HepG2 (cell line): ENCODE data around the gene MICALL2. TPM values are rescaled to one million over a fixed set of nuclear protein-coding genes. Genes with fewer than 3 reads are reported as not detected.

Source experiments
- HNF1A ChIP-seq, 2 experiments: sonication (generic) in 1 of 2; formaldehyde crosslinking in 1 of 2; IDR thresholded peaks; 2 replicates each; pipeline versions ENCODE4 v1.4.0 to v1.6.1; 2016 to 2020; ENCODE audit warnings: borderline replicate concordance in 1 of 2, low read depth in 1 of 2, mild to moderate bottlenecking in 1 of 2, missing genetic modification reagents in 1 of 2
- KMT2A ChIP-seq: sonication (generic); formaldehyde crosslinking; IDR thresholded peaks from 2 replicates; pipeline ENCODE4 v1.4.0; 2020; ENCODE audit warnings: missing genetic modification reagents
- MXD1 ChIP-seq: sonication (generic); formaldehyde crosslinking; IDR thresholded peaks from 2 replicates; pipeline ENCODE4 v1.4.0; 2020; ENCODE audit warnings: mild to moderate bottlenecking, missing genetic modification reagents
- SP4 ChIP-seq: sonication (generic); formaldehyde crosslinking; IDR thresholded peaks from 2 replicates; pipeline ENCODE4 v1.8.1; 2023; ENCODE audit warnings: mild to moderate bottlenecking, missing genetic modification reagents
- YEATS4 ChIP-seq: sonication (generic); formaldehyde crosslinking; IDR thresholded peaks from 2 replicates; pipeline ENCODE4 v1.4.0; 2020; ENCODE audit warnings: missing genetic modification reagents, borderline replicate concordance
- ZBTB21 ChIP-seq: sonication (generic); formaldehyde crosslinking; IDR thresholded peaks from 2 replicates; pipeline ENCODE4 v1.4.0; 2020; ENCODE audit warnings: missing genetic modification reagents
- ZBTB38 ChIP-seq: sonication (generic); formaldehyde crosslinking; IDR thresholded peaks from 2 replicates; pipeline ENCODE4 v1.5.1; 2020; ENCODE audit warnings: mild to moderate bottlenecking, missing genetic modification reagents
- ZFP37 ChIP-seq: sonication (generic); formaldehyde crosslinking; IDR thresholded peaks from 2 replicates; pipeline ENCODE4 v1.4.0; 2020; ENCODE audit warnings: missing genetic modification reagents, borderline replicate concordance
- ZNF260 ChIP-seq: sonication (generic); formaldehyde crosslinking; IDR thresholded peaks from 2 replicates; pipeline ENCODE4 v1.4.0; 2020; ENCODE audit warnings: missing genetic modification reagents, low read depth, mild to moderate bottlenecking, borderline replicate concordance
- ZSCAN29 ChIP-seq: sonication (generic); formaldehyde crosslinking; conservative IDR thresholded peaks from 2 replicates; pipeline ENCODE4 v1.4.0; 2020; ENCODE audit warnings: mild to moderate bottlenecking, missing genetic modification reagents
- polyA plus RNA-seq, 8 experiments: library from polyadenylated mRNA; depleted of rRNA in 3 of 8; stranded (reverse) in 7 of 8; unstranded in 1 of 8; fragments of >200 nt; fragmentation: Illumina TruSeq in 4 of 8; extraction: Trizol in 4 of 8; gene quantifications; 2 replicates each; pipeline versions ENCODE4 v1.2.1 to v1.2.3, GENCODE V29; 2011 to 2016; ENCODE audit warnings: low read depth in 4 of 8, missing spikeins in 1 of 8, mixed read lengths in 1 of 8; ENCODE audit not compliant: insufficient read depth in 1 of 8
- total RNA-seq, 5 experiments: library from RNA; depleted of rRNA; stranded (reverse); fragments of >200 nt; fragmentation: Illumina TruSeq; extraction: Trizol; gene quantifications; 2 replicates each; pipeline ENCODE4 v1.2.3, GENCODE V29; 2016; ENCODE audit warnings: low read depth in 1 of 5
- TF ChIP-seq, protein P1 (sequence below): sonication (generic); formaldehyde crosslinking; IDR thresholded peaks from 2 replicates; pipeline ENCODE4 v1.4.0; 2020; ENCODE audit warnings: missing genetic modification reagents
- TF ChIP-seq, protein P2 (sequence below): sonication (generic); formaldehyde crosslinking; IDR thresholded peaks from 2 replicates; pipeline ENCODE4 v1.8.1; 2023; ENCODE audit warnings: mild to moderate bottlenecking, missing genetic modification reagents
- TF ChIP-seq, protein P3 (sequence below): IDR thresholded peaks from 2 replicates; pipeline ENCODE4 v1.6.1; 2016; ENCODE audit warnings: missing biosample characterization, missing genetic modification reagents, low read depth
- TF ChIP-seq, protein P4 (sequence below): sonication (generic); formaldehyde crosslinking; conservative IDR thresholded peaks from 2 replicates; pipeline ENCODE4 v1.8.0; 2022; ENCODE audit warnings: missing genetic modification reagents

The MICALL2 gene
- total and polyA plus RNA-seq, 2 of the 13 experiments (the other 11 are each of a cell fraction or from before 2014, with no cell fraction given): 5.8 to 12.4 TPM

DNA sequence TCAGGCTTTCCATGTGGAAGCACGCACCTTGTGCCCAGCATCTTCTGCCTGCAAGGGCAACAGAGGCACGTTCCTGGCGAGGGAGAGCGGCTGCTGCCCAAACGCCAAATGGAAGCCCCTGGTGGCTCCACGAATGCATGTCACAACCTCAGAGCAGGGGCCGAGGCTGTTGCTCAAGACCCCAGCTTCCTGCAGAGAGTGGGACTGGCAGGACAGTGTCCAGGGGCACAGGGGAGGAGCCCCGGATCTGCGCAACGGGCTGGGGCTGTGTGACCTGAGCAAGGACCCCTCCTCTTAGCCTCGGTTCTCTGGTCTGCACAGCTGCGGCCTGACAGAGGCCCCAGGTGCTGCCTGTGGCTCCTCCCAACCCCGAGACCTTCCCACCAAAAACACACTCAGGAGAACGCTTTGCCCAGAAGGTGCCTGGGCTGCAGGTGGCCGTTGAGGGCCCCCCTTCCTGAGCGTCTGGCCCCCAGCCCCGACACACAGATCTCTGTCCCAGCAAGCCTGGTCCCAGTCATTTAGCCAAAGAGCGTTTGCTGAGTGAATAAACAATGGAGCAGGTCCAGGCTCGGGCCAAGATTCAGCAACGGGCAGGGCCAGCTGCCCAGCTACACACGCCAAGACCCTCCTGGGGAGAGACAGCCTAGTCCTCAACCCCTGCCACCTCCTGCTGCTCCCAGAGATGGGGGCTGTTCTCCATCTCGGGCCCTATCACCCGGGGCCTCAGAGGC is 1.2 kb downstream of the MICALL2 start (continued):
- TF ChIP-seq HNF1A (IDR thresholded peaks at IDR 0.05; ENCODE audit: low read depth): no peak
- no peak for TF ChIP-seq HNF1A (CRISPR knock-in tag; IDR thresholded peaks at IDR 0.05; ENCODE audit: borderline replicate concordance)
- no peak for TF ChIP-seq ZNF260 (CRISPR knock-in tag)
- TF ChIP-seq, protein P1, sequence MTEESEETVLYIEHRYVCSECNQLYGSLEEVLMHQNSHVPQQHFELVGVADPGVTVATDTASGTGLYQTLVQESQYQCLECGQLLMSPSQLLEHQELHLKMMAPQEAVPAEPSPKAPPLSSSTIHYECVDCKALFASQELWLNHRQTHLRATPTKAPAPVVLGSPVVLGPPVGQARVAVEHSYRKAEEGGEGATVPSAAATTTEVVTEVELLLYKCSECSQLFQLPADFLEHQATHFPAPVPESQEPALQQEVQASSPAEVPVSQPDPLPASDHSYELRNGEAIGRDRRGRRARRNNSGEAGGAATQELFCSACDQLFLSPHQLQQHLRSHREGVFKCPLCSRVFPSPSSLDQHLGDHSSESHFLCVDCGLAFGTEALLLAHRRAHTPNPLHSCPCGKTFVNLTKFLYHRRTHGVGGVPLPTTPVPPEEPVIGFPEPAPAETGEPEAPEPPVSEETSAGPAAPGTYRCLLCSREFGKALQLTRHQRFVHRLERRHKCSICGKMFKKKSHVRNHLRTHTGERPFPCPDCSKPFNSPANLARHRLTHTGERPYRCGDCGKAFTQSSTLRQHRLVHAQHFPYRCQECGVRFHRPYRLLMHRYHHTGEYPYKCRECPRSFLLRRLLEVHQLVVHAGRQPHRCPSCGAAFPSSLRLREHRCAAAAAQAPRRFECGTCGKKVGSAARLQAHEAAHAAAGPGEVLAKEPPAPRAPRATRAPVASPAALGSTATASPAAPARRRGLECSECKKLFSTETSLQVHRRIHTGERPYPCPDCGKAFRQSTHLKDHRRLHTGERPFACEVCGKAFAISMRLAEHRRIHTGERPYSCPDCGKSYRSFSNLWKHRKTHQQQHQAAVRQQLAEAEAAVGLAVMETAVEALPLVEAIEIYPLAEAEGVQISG: no peak
- no peak for TF ChIP-seq SP4 (CRISPR knock-in tag)
- no peak; the same call in 1 of the 2 replicates for TF ChIP-seq KMT2A (CRISPR knock-in tag)
- TF ChIP-seq ZBTB21 (CRISPR knock-in tag): no peak
- 0 out of 2 replicates have a peak, but pooled peaks have one; percentile 31 for TF ChIP-seq MXD1 (CRISPR knock-in tag)
- TF ChIP-seq, protein P2, sequence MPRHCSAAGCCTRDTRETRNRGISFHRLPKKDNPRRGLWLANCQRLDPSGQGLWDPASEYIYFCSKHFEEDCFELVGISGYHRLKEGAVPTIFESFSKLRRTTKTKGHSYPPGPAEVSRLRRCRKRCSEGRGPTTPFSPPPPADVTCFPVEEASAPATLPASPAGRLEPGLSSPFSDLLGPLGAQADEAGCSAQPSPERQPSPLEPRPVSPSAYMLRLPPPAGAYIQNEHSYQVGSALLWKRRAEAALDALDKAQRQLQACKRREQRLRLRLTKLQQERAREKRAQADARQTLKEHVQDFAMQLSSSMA (CRISPR knock-in tag): 0 out of 2 replicates have a peak, but pooled peaks have one; percentile 18
- TF ChIP-seq, protein P3, sequence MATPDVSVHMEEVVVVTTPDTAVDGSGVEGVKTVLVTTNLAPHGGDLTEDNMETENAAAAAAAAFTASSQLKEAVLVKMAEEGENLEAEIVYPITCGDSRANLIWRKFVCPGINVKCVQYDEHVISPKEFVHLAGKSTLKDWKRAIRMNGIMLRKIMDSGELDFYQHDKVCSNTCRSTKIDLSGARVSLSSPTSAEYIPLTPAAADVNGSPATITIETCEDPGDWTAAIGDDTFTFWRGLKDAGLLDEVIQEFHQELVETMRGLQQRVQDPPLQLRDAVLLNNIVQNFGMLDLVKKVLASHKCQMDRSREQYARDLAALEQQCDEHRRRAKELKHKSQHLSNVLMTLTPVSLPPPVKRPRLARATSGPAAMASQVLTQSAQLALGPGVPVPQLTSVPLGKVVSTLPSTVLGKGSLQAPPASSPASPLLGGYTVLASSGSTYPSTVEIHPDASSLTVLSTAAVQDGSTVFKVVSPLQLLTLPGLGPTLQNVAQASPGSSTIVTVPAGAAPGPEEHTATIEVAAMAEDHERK (CRISPR knock-in tag): no peak
- TF ChIP-seq ZFP37: peak; percentile 14; the same call in 1 of the 2 replicates
- TF ChIP-seq, protein P4, sequence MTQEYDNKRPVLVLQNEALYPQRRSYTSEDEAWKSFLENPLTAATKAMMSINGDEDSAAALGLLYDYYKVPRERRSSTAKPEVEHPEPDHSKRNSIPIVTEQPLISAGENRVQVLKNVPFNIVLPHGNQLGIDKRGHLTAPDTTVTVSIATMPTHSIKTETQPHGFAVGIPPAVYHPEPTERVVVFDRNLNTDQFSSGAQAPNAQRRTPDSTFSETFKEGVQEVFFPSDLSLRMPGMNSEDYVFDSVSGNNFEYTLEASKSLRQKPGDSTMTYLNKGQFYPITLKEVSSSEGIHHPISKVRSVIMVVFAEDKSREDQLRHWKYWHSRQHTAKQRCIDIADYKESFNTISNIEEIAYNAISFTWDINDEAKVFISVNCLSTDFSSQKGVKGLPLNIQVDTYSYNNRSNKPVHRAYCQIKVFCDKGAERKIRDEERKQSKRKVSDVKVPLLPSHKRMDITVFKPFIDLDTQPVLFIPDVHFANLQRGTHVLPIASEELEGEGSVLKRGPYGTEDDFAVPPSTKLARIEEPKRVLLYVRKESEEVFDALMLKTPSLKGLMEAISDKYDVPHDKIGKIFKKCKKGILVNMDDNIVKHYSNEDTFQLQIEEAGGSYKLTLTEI: no peak
- TF ChIP-seq YEATS4 (CRISPR knock-in tag): no peak
- TF ChIP-seq ZBTB38: 0 out of 2 replicates have a peak, but pooled peaks have one; percentile 29
- TF ChIP-seq ZSCAN29 (CRISPR knock-in tag): no peak
